ENCODE measurements around the gene SNX5.
A peak's percentile ranks its signal among the peaks of the same experiment; 100 is the strongest.

Gene SNX5

GRCh38 chr20:17972121-17972520 lies 3.5 kb upstream of the SNX5 start:
- peak overlapping the region; percentile 96 for H3K27ac ChIP-seq (ENCODE audit: low read depth, low read length)
- peaks cover 42% of the 10 kb centered on the region for H3F3A ChIP-seq (ENCODE audit: insufficient read depth)
- H3K4me3 ChIP-seq (ENCODE audit: insufficient read depth, low read length, poor library complexity, severe bottlenecking): peak overlapping the region; percentile 87
- H3K9ac ChIP-seq (ENCODE audit: low read length): peak overlapping the region; percentile 99
- no peaks in the 10 kb centered on the region for H3K9me2 ChIP-seq (replicated peaks; ENCODE audit: insufficient read depth, low read length)
- H4K20me1 ChIP-seq (ENCODE audit: low read depth, low read length): no peaks in the 10 kb centered on the region
- H3K36me3 ChIP-seq (ENCODE audit: low read length): peaks cover 25% of the 10 kb centered on the region
- H3K79me2 ChIP-seq (ENCODE audit: insufficient read depth, low read length): peaks cover 96% of the 10 kb centered on the region
- TF ChIP-seq EZH2phosphoT487 (conservative IDR thresholded peaks at IDR 0.05; ENCODE audit: low read length) (no peak), CTCF (IDR thresholded peaks at IDR 0.05; ENCODE audit: insufficient read depth, low read length, poor library complexity, severe bottlenecking) (no peak)
- peak overlapping the region; percentile 97 for H3K4me2 ChIP-seq (ENCODE audit: low read depth, low read length, poor library complexity, severe bottlenecking)
- H3K27me3 ChIP-seq (ENCODE audit: low read length): no peaks in the 10 kb centered on the region
- H3K9me3 ChIP-seq (ENCODE audit: insufficient read depth, low read length): no peaks in the 10 kb centered on the region
- H2AFZ ChIP-seq (ENCODE audit: low read depth, low read length, severe bottlenecking): no peak overlapping the region

- H4K20me1 ChIP-seq (ENCODE audit: low read depth, low read length): peaks cover 5% of the 10 kb centered on the region
- no peaks in the 10 kb centered on the region for H3K9me2 ChIP-seq (replicated peaks; ENCODE audit: insufficient read depth, low read length)
- TF ChIP-seq EZH2phosphoT487 (conservative IDR thresholded peaks at IDR 0.05; ENCODE audit: low read length) (no peak), CTCF (IDR thresholded peaks at IDR 0.05; ENCODE audit: insufficient read depth, low read length, poor library complexity, severe bottlenecking) (no peak)
- no peak overlapping the region for H2AFZ ChIP-seq (ENCODE audit: low read depth, low read length, severe bottlenecking)
- H3K79me2 ChIP-seq (ENCODE audit: insufficient read depth, low read length): peaks cover 96% of the 10 kb centered on the region
- no peaks in the 10 kb centered on the region for H3K27me3 ChIP-seq (ENCODE audit: low read length)
- peak overlapping the region; percentile 87 for H3K4me3 ChIP-seq (ENCODE audit: insufficient read depth, low read length, poor library complexity, severe bottlenecking)
- H3K4me2 ChIP-seq (ENCODE audit: low read depth, low read length, poor library complexity, severe bottlenecking): peak overlapping the region; percentile 97
- peak overlapping the region; percentile 99 for H3K9ac ChIP-seq (ENCODE audit: low read length)
- H3F3A ChIP-seq (ENCODE audit: insufficient read depth): peaks cover 49% of the 10 kb centered on the region
- H3K27ac ChIP-seq (ENCODE audit: low read depth, low read length): peak overlapping the region; percentile 96
- H3K9me3 ChIP-seq (ENCODE audit: insufficient read depth, low read length): no peaks in the 10 kb centered on the region
- peaks cover 30% of the 10 kb centered on the region for H3K36me3 ChIP-seq (ENCODE audit: low read length)
Measured at GRCh38 chr20:17971300-17972013, 2.9 kb upstream of the SNX5 start.

- Histone ChIP-seq H3K27me3 (ENCODE audit: low read length) (no peaks in the 10 kb centered on the region), H3K9me2 (replicated peaks; ENCODE audit: insufficient read depth, low read length) (no peaks in the 10 kb centered on the region), H3K4me2 (ENCODE audit: low read depth, low read length, poor library complexity, severe bottlenecking) (peak overlapping the region; percentile 97), H3K4me3 (ENCODE audit: insufficient read depth, low read length, poor library complexity, severe bottlenecking) (peak overlapping the region; percentile 87), H3K36me3 (ENCODE audit: low read length) (peaks cover 27% of the 10 kb centered on the region), H2AFZ (ENCODE audit: low read depth, low read length, severe bottlenecking) (no peak overlapping the region), H3K27ac (ENCODE audit: low read depth, low read length) (peak overlapping the region; percentile 96), H3K9me3 (ENCODE audit: insufficient read depth, low read length) (no peaks in the 10 kb centered on the region), H3K9ac (ENCODE audit: low read length) (peak overlapping the region; percentile 99), H3K79me2 (ENCODE audit: insufficient read depth, low read length) (peaks cover 96% of the 10 kb centered on the region), H3F3A (ENCODE audit: insufficient read depth) (peaks cover 53% of the 10 kb centered on the region), H4K20me1 (ENCODE audit: low read depth, low read length) (peaks cover 15% of the 10 kb centered on the region)
- TF ChIP-seq CTCF (IDR thresholded peaks at IDR 0.05; ENCODE audit: insufficient read depth, low read length, poor library complexity, severe bottlenecking) (no peak), EZH2phosphoT487 (conservative IDR thresholded peaks at IDR 0.05; ENCODE audit: low read length) (no peak)
Measured at GRCh38 chr20:17969884-17970409, 1.4 kb upstream of the SNX5 start.

Data from SU-DHL-6 (cell line).